Vagina (tissue), 2 donors: Measurements from ENCODE around the gene DPP6. TPM values are rescaled to one million over a fixed set of nuclear protein-coding genes. Genes with fewer than 3 reads are reported as not detected.

Experiments
- DNase-seq, 2 donors: peaks; one replicate each; pipeline ENCODE4 v3.0.0-alpha.2; 2017; ENCODE audit errors: extremely low spot score in 2 of 2
- H3K27ac ChIP-seq: fragments of 200-600 bp; sonication (generic); one replicate; pipeline ENCODE4 v1.5.1; 2019
- H3K27me3 ChIP-seq: fragments of 200-600 bp; sonication (generic); one replicate; pipeline ENCODE4 v1.5.1; 2019
- H3K36me3 ChIP-seq, 2 donors: fragments of 200-600 bp; sonication (generic); one replicate each; pipeline ENCODE4 v1.5.1; 2017 to 2019
- H3K4me1 ChIP-seq: fragments of 200-600 bp; sonication (generic); one replicate; pipeline ENCODE4 v1.5.1; 2019
- H3K4me3 ChIP-seq, 2 donors: fragments of 200-600 bp; sonication (generic); 1 replicate in 1 of 2; 2 replicates in 1 of 2; pipeline ENCODE4 v1.5.1; 2016 to 2019
- H3K9me3 ChIP-seq: fragments of 200-600 bp; sonication (generic); one replicate; pipeline ENCODE4 v1.5.1; 2019
- CTCF ChIP-seq, 3 experiments: fragments of 450-650 bp in 2 of 3; fragments of 200-600 bp in 1 of 3; sonication (generic) in 1 of 3; IDR thresholded peaks; one replicate each; pipeline ENCODE4 v1.5.1; 2017 to 2019; ENCODE audit warnings: antibody characterized with exemption in 3 of 3, mild to moderate bottlenecking in 2 of 3, moderate library complexity in 2 of 3
- POLR2A ChIP-seq, 2 donors: fragments of 450-650 bp; IDR thresholded peaks; one replicate each; pipeline ENCODE4 v1.6.1; 2017; ENCODE audit warnings: antibody characterized with exemption in 2 of 2, mild to moderate bottlenecking in 2 of 2, moderate library complexity in 2 of 2
- POLR2AphosphoS5 ChIP-seq, 2 donors: sonication (generic); formaldehyde crosslinking; IDR thresholded peaks; one replicate each; pipeline ENCODE4 v1.9.0; 2017; ENCODE audit warnings: antibody characterized with exemption in 2 of 2, mild to moderate bottlenecking in 2 of 2, low read depth in 1 of 2; ENCODE audit not compliant: insufficient read depth in 1 of 2
- intact Hi-C: fragments of 100-400 bp; cut with DNase I; formaldehyde crosslinking; loops from one replicate; pipeline ENCODE4 v1.15.1; 2023
- total RNA-seq: library from RNA; depleted of rRNA; stranded (reverse); fragments of >200 nt; gene quantifications from one replicate; pipeline ENCODE4 v1.2.3, GENCODE V29; 2016

DPP6 gene
- total RNA-seq, 1 donor from 2014 or later: 7.9 TPM

- no peaks in the 10 kb centered on the region for H3K4me1 ChIP-seq
- no peak for DNase-seq
- intact Hi-C loops: no loop called here
- H3K36me3 ChIP-seq: no peaks in the 10 kb centered on the region
- H3K4me3 ChIP-seq: no peak overlapping the region
- no peak for TF ChIP-seq CTCF (IDR thresholded peaks at IDR 0.05)
- no peak for TF ChIP-seq POLR2A (IDR thresholded peaks at IDR 0.05)
- no peak for TF ChIP-seq POLR2AphosphoS5 (IDR thresholded peaks at IDR 0.05; ENCODE audit: insufficient read depth in 1 of 2, low read depth in 1 of 2)
- no peaks in the 10 kb centered on the region for H3K9me3 ChIP-seq
- H3K27ac ChIP-seq: no peak overlapping the region
- H3K27me3 ChIP-seq: no peaks in the 10 kb centered on the region
Measured at GRCh38 chr7:154685564-154685901, 633.3 kb downstream of the DPP6 start.

- Histone ChIP-seq H3K4me3 (no peak overlapping the region), H3K4me1 (no peaks in the 10 kb centered on the region), H3K27me3 (no peaks in the 10 kb centered on the region), H3K27ac (no peak overlapping the region), H3K9me3 (no peaks in the 10 kb centered on the region), H3K36me3 (no peaks in the 10 kb centered on the region)
- TF ChIP-seq CTCF (IDR thresholded peaks at IDR 0.05) (no peak), POLR2A (IDR thresholded peaks at IDR 0.05) (no peak), POLR2AphosphoS5 (IDR thresholded peaks at IDR 0.05; ENCODE audit: insufficient read depth in 1 of 2, low read depth in 1 of 2) (no peak)
- DNase-seq: no peak
- intact Hi-C loops: no loop called here
Measured at GRCh38 chr7:154686305-154686704, 634.1 kb downstream of the DPP6 start.

- TF ChIP-seq POLR2AphosphoS5 (IDR thresholded peaks at IDR 0.05; ENCODE audit: insufficient read depth in 1 of 2, low read depth in 1 of 2) (no peak), CTCF (IDR thresholded peaks at IDR 0.05) (no peak), POLR2A (IDR thresholded peaks at IDR 0.05) (no peak)
- Histone ChIP-seq H3K27me3 (no peaks in the 10 kb centered on the region), H3K9me3 (no peaks in the 10 kb centered on the region), H3K4me1 (no peaks in the 10 kb centered on the region), H3K36me3 (no peaks in the 10 kb centered on the region), H3K4me3 (no peak overlapping the region), H3K27ac (no peak overlapping the region)
- intact Hi-C loops: no loop called here
- DNase-seq: no peak
Measured at GRCh38 chr7:154688952-154689351, 636.8 kb downstream of the DPP6 start.

- intact Hi-C loops: no loop called here
- no peaks in the 10 kb centered on the region for H3K4me1 ChIP-seq
- no peaks in the 10 kb centered on the region for H3K27me3 ChIP-seq
- no peak for TF ChIP-seq CTCF (IDR thresholded peaks at IDR 0.05)
- TF ChIP-seq POLR2A (IDR thresholded peaks at IDR 0.05): no peak
- no peak for TF ChIP-seq POLR2AphosphoS5 (IDR thresholded peaks at IDR 0.05; ENCODE audit: insufficient read depth in 1 of 2, low read depth in 1 of 2)
- H3K36me3 ChIP-seq: no peaks in the 10 kb centered on the region
- H3K4me3 ChIP-seq: no peak overlapping the region
- no peak overlapping the region for H3K27ac ChIP-seq
- DNase-seq: no peak
- H3K9me3 ChIP-seq: no peaks in the 10 kb centered on the region
Measured at GRCh38 chr7:154690411-154690810, 638.2 kb downstream of the DPP6 start.

- TF ChIP-seq POLR2A (IDR thresholded peaks at IDR 0.05): no peak
- no peak for TF ChIP-seq POLR2AphosphoS5 (IDR thresholded peaks at IDR 0.05; ENCODE audit: insufficient read depth in 1 of 2, low read depth in 1 of 2)
- TF ChIP-seq CTCF (IDR thresholded peaks at IDR 0.05): no peak
- Histone ChIP-seq H3K4me1 (no peaks in the 10 kb centered on the region), H3K9me3 (no peaks in the 10 kb centered on the region), H3K27ac (no peak overlapping the region), H3K27me3 (no peaks in the 10 kb centered on the region), H3K36me3 (no peaks in the 10 kb centered on the region), H3K4me3 (no peak overlapping the region)
- DNase-seq: no peak
- intact Hi-C loops: no loop called here
Measured at GRCh38 chr7:154693661-154694060, 641.5 kb downstream of the DPP6 start.
